ENCODE measurements around the gene RHOBTB3.
"Not testable (repeated sequence)": the region's sequence is repeated elsewhere in the genome, so short reads cannot be mapped to it uniquely, and the experiment has no call there.

RHOBTB3 gene

DNA sequence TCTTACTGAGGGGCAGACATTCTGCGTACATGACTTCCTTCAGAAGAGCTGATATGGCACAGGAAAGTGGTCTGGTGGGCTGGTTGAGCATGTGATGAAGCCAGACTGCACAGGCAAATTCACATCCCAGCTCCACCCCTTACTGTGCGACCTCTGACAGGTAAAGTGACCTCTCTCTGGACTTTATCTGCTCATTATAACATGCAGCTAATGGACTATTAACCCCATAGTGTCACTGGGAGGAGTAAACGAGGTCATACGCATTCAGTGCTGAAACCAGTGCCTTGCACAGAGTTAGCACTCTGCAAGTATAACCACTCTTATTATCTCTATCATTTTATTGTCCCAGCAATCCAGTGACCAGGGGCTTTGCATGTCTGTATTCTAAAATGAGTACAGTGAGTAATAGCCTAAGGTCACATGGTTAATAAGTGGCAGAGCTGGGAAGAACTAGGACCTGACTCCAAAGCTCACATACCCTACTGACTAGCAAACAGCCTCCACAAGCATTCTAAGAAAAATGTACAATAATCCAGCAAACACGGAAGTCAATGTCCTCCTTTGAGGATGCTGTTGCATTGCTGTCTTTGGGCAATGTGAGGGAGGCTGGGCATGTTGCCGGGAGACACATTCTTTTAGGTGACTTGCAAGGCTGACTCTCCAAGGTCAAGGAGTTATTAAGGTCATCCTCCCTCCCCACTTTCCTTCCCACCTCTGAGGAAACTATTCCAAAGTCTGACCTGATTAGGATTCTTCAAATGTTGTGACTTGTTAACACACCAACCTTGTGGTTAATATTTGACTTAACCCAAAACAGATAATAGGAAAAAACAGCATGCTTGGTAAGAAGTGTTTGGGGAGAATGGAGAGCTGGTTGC lies 72.4 kb downstream of the RHOBTB3 start:
- no peak for DNase-seq

DNA sequence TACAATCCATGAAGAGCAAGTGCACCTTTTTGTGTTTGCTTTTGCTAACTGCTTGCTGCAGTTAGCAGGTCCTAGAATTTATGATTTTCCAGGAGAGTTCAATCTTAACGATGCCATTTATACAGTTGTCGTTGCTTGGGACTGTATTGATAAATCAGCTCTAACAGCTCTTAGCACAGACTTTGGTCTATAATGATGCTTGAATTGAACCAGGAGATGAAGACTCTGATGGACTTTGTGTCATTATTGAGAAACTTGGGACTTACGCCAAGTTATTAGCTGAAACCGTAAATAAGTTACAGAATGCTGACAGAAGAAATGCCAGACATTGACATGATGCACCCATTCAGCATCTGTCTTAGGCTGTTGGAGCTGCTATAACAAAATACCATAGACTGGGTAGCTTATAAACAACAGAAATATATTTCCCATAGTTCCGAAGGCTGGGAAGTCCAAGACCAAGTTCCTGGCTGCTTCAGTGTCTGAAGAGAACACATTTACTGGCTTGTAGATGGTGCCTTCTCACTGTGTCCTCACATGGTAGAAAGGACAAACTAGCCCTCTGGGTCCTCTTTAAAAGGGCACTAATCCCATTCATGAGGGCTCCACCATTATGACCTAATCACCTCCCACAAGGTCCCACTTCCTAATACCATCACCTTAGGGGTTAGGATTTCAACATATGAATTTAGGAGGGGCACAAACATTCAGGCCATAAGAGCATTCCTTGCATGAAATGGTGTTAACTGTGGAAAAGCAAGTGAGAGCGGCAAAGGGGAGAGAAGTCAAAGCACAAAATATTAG lies 73.8 kb downstream of the RHOBTB3 start:
- no peak for DNase-seq

DNA sequence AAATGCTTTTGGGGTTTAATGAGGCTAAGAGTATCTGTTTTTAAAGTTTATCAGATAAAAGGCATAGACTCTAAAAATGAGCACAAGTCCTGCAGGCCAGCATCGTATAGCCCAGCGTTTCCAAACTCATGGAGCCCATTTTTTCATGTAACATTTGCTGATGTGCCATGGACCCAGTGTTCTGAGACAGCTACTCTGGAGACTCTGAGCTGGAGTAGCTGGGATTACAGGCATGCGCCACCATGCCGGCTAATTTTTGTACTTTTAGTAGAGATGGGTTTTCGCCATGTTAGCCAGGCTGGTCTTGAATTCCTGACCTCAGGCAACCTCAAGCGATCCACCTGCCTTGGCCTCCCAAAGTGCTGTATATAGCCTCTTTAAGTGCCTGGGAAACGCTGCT lies 75.6 kb downstream of the RHOBTB3 start:
- no peak for DNase-seq

DNA sequence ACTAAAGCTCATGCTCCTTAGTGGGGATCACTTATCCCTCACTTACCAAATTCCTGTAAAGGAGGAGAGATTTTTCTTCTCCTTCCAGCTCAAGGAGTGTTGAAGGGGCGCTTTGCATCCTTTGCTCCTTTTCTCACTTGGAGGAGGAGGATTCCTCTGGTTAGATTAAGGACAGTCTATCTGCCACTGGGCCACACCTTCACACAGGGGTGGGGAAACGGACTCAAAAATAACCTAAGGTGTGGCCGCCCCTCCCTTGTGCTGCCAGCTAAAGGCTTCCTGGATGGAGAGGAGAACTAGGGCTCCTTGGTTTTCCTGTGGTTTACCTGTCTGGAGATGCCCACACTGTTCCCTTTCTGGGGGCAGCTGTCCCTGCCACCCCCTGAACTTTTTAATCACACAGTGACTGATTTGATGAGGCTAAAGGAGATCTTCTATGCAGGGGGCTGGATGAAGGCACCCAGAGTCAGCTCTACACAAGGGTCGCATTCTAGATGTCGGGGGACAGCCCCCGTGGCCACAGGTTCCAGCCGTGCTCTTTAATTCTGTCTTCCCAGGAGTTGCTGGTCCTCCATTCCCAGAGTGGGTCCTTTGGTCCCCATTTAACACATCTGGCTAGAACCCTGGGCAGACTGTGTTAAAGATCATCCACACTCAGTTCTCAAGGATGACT lies 77.0 kb downstream of the RHOBTB3 start:
- DNase-seq: no peak

DNA sequence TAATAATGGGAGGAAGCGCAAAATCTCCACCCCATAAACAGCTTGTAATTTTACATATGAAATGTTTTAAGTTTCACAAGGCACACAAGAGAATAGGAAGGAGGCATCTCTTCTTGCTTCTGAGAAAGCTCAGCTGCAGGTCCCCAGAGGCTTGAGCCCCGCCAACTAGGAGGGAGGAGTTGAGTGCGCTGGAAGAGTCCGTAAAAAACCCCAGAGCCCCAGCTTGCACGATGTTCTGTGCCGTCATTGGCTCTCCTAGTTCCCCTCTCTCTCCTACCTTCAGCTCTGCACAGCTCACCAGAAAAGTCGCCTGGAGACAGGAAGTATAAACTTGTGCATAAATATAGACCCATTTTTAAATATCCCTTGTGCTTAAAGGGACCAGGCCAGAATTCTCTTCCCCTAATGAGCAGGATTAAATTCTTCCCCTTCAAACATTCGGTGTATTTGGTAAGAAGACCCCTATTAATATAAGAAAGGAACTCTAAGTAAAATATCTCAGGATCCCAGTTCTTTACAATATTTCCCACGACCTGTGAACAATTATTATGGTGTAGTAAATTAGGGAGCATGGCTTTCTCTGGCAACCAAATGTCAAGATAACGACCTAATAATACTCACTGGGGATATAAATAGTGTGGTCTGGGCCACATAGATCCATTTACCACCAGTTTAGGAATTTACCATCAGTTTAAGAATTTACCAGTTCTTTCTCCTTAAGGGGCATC lies 77.7 kb downstream of the RHOBTB3 start:
- DNase-seq: no peak

DNA sequence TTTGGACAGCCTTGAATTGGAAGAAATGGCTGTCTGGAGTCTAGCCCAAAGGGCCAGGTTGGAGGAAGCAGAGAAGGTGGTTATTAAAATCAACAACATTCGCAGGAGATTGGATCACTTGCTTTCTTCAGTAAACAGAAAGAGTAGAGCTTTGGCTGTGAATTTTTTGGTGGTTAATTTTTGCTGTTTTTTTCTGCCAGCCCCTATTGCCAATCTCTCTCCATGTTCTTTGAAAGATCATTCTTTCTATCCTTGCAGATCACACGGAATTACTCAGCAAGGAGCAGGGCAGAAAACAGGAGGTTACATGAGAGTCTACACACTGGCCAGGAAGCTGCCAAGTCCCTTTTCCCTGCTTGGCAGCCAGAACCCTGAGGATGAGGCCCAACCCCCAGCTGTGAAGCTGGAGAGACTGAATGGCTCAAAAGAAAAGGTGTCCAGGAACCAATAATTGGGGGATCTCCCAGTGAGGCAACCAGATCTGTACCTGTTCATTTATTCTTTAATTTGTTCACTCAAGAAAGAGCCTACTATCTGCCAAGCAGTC lies 78.4 kb downstream of the RHOBTB3 start:
- no peak for DNase-seq

DNA sequence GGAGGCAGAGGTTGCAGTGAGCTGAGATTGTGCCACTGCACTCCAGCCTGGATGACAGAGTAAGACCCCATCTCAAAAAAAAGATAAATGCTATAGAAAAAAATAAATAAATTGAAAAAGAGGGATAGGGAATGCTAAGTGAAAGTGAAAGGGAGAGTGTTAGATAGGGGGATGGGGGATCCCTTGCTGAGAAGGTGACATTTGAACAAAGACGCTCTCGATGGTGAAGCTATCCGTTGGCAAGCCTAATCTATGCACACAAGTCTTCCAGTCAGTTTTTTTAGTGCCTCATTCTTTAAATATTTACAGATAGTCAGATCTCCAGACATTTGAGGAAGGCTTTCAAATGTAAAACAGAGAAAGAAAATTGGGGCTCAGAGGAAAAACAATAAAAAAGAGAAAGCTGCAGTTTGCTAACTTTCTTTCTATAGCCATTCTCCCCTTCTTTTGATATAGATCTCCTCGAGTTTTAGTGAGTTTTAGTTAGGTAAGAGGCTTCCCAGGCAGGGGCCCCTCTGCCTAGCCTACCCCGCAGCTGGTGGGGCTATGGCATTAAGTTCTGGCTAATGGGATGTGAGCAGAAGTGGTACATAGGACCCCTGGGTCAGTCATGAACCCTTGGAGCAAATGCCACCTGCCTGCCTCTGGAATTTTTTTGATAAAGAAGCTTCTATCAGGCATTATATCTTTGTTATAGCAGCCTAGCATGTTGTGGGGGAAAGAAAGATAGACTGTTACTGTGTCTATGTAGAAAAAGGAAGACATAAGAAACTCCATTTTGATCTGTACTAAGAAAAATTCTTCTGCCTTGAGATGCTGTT lies 79.4 kb downstream of the RHOBTB3 start:
- no peak for DNase-seq

DNA sequence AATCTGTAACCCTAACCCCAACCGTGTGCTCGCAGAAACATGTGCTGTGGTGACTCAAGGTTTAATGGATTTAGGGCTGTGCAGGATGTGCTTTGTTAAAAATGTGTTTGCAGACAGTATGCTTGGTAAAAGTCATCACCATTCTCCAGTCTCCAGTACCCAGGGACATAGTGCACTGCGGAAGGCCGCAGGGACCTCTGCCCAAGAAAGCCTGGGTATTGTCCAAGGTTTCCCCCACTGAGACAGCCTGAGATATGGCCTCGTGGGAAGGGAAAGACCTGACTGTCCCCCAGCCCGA lies 79.9 kb downstream of the RHOBTB3 start:
- not testable (repeated sequence) for DNase-seq

DNA sequence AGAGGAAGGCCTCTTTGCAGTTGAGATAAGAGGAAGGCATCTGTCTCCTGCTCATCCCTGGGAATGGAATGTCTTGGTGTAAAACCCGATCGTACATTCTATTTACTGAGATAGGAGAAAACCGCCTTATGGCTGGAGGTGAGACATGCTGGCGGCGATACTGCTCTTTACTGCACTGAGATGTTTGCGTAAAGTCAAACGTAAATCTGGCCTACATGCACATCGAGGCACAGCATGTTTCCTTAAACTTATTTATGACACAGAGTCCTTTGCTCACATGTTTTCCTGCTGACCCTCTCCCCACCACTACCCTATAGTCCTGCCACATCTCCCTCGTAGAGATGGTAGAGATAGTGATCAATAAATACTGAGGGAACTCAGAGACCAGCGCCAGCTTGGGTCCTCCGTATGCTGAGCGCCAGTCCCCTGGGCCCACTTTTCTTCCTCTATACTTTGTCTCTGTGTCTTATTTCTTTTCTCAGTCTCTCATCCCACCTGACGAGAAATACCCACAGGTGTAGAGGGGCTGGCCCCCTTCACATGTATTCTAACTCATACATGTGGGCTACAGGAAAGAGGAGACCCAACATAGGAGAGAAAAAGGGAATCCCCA lies 80.4 kb downstream of the RHOBTB3 start:
- not testable (repeated sequence) for DNase-seq

DNA sequence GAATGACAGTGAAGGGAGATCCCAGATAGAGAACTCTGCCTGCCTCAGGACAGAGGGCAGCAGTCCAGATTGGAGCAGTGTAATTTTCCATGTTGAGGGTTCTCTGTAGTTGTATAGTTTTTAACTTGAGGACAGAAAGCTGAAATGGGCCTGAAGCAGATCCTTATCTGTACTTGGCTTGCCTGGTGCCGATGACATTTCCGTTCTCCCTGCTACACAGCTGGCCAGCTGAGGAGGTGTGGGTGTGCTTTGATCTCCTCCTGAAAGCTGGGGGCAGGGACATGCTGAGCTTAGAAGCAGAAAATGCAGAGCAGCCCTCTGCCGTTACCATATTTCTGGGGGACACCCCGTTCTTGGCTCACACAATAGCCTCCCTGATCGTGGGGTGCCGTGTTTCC lies 80.9 kb downstream of the RHOBTB3 start:
- no peak for DNase-seq

DNA sequence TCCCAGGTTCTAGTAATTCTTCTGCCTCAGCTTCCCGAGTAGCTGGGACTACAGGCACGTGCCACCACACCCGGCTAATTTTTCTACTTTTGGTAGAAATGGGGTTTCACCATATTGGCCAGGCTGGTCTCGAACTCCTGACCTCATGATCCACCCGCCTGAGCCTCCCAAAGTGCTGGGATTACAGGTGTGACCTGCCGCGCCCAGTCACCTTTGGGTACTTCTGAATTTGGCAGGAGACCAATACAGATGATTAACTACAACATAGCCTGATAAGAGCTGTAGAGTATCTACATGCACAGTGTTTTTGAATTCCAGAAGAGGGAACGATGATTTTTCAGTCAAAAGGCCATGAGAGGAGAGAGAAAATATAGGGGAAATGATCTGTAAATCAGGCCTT lies 81.9 kb downstream of the RHOBTB3 start:
- DNase-seq: not testable (repeated sequence)

DNA sequence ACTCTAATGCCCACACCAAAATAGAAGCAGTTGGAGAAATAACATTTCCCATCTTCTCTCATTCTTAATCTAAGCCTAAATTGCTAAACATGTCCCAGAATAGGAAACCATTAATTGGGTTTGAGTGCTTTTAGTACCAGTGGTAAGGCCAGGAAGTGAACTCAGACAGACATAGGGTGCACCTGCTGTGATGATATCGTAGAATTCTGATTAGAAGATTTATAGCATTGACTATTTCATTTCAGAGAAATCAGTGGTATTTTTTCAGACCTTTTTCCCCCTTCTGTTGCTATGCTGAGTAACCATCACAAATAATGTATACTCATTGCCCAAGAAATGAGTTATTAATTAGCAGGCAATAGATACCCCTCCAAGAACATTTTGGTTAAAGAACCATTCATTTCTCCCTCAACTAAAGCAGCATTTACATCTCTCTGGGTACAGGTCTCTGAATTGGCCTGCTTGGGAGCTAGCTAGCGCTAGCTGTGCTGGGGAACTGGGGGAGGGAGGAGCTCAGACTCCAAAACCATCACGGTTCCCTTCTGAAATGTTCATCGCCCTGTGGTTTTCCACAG lies 84.1 kb downstream of the RHOBTB3 start:
- no peak for DNase-seq

DNA sequence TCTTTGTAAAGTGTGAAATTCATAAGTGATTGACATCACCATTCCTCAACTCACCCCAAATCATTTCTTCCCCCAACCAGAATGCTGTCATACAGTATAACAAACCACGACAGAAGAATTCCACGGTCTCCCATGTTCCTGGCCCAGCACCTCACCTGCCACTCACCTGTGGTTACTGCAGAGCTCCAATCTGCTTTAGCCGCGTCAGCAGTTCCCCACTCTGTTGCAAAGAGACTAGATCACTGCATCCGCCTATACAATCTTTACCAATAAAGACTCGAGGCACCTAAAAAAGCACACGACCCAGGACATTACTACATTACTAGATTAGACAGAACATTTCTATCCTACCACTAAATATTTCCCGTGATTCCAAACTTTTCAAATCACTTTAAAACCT lies 85.2 kb downstream of the RHOBTB3 start:
- no peak for DNase-seq

DNA sequence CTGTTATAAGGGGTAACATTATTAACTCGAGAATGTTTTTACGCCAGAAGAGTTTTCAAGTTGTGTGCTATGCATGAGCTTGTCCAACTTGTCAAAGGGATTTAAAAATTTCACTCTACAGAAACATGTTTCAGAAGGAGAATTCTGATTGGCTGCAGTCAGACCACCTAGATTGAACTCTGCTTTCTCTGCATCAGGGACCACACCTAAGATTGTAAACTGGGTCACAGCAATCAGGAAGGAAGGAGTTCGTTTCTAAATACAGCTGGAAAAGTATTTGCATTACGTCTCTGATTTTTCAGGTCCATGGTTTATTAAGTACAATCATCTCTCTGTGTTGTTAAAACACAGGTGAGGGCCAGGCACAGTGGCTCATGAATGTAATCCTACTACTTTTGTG lies 85.6 kb downstream of the RHOBTB3 start:
- DNase-seq: no peak

DNA sequence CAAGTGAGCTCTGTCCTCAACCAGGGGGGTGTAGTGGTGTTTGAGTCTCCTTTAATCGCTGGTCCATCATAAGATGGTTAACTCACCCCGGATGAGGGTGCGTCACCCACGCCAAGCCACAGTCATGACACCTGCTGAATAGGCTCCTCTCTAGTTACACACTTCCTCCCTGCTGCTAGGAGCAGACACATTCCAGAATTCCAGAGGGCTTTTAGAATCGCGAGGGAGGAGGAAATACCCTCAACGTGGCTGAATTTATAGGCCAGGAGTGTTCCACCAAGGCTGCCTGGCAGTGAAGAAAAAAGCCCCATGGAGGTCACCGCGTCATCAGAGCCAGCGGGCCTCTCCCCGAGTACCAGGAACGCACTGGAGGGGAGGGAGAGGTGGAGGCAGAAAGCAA lies 86.3 kb downstream of the RHOBTB3 start:
- DNase-seq: no peak

DNA sequence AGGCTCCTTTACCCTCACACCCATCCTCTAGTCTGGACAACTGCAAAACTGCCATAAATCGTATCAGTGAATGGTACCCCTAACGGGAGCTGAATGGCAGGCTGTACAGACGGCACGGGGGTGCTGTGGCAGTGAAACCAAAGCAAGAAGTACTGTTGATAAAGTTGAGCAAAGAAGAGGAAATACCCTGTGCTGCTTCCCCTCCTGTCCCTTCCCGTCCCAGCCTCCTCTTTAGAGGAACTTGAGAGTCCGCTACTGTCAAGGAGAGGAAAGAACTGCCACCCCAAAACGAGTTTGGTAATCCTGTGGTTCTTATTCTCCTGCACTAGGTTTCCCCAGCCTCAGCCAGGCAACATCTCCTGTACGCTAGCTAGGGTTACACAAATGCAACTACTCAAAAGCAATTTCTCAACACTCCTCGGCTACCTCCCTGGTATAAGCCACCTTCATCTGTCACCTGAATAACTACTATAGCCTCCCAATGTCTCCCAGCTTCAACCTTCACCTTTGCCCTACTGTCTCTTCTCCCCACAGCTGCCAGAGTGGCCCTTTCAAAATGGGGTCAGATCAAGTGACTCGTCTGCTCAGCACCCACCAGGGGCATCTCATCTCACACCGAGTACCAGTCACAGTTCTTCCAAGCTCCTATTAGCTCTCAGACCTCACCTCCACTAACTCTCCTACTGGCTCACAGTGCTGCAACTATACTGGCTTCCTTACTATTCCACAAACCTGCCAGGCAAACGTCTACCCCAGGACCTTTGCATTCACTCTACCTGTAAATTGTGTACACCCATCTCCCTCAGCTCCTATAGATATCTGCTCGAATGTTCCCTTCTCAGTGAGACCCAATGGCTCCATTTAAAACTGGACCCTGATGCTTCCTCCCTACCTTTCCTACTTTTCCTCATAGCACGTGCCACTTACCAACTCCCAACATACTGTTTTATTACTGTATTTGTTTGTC lies 87.3 kb downstream of the RHOBTB3 start:
- DNase-seq: no peak

DNA sequence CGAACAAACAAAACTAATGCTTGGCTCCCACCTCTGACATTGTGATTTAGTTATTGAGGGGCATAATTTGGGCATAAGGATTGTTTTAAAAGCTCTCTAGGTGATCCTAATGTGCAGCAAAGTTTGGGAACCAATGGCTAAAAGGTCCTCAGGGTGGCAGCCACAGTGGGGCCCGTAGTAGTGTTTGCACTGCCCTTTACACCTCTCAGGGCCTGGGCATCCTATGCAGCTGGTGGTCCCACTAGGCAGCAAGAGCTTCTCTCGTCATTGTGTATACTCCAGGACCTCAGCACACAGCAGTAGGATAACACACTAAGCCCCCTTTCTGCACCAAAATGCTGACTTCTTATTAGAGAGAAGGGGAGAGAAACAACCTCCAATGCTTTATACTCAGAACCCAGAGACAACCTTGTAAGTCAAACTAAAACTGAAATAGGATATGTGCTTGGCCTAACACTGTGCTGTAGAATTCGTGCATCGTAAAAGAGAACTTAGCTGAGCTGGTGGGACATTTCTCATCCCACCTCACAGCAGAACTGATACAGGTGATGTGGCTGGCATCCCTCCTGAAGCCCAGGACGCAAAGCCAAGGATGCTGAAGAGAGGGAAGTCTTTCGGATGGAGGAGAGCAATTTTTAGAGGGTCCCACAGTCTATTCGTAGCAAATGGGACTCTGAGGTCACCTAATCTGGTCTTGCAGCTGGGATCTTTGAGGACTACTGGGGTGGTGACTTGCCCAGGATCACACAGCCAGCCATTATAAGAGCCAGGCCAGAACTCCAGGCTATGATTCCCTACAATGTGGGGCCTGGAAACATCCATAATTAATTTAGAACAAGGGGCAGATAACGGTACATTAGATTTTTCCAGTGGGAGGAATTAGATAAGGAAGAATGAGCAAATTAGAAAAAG lies 90.2 kb downstream of the RHOBTB3 start:
- no peak for DNase-seq

DNA sequence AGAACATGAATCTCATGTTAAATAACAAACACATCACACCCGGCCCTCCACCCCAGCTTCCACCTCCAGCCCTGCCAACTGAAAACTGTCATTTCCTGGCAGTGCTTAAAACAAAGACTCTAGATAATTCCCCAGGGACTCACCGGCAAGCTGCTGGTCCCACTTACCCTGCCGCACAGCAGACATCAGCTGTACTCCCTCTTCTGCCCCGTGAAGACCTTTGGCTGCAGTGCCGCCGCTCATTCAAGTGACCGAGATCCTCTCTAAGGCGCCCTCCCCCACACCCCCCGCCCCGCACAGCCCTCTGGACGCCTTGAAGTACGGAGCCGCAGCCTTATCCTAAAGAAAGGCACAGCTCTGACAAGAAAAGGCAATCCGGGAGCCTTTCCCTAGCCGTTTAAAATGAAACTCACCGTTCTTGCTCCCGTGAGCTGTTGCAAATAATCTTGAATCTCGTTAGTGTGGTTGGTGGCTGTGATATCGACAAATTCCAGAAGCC lies 91.0 kb downstream of the RHOBTB3 start:
- peak; percentile 3 to 16 for DNase-seq
